ENCODE results near the gene TMEM131. TPM values are rescaled to one million over a fixed set of nuclear protein-coding genes. Genes with fewer than 3 reads are reported as not detected.

Gene TMEM131
- total RNA-seq, 1 donor from 2014 or later, result 20.0 TPM

- no peak for DNase-seq (ENCODE audit: low spot score in 2 of 2)
- Histone ChIP-seq H3K4me1 (no peaks in the 10 kb centered on the region), H3K9me3 (no peaks in the 10 kb centered on the region), H3K4me3 (no peak overlapping the region), H3K27me3 (no peaks in the 10 kb centered on the region), H3K36me3 (no peaks in the 10 kb centered on the region), H3K27ac (no peak overlapping the region)
- TF ChIP-seq, protein P1, sequence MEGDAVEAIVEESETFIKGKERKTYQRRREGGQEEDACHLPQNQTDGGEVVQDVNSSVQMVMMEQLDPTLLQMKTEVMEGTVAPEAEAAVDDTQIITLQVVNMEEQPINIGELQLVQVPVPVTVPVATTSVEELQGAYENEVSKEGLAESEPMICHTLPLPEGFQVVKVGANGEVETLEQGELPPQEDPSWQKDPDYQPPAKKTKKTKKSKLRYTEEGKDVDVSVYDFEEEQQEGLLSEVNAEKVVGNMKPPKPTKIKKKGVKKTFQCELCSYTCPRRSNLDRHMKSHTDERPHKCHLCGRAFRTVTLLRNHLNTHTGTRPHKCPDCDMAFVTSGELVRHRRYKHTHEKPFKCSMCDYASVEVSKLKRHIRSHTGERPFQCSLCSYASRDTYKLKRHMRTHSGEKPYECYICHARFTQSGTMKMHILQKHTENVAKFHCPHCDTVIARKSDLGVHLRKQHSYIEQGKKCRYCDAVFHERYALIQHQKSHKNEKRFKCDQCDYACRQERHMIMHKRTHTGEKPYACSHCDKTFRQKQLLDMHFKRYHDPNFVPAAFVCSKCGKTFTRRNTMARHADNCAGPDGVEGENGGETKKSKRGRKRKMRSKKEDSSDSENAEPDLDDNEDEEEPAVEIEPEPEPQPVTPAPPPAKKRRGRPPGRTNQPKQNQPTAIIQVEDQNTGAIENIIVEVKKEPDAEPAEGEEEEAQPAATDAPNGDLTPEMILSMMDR (IDR thresholded peaks at IDR 0.05), result no peak
- intact Hi-C loops (cut with DNase I), result no loop called here
These were observed 19.9 kb upstream of the TMEM131 start for GRCh38 chr2:98015671-98016070.

DNA sequence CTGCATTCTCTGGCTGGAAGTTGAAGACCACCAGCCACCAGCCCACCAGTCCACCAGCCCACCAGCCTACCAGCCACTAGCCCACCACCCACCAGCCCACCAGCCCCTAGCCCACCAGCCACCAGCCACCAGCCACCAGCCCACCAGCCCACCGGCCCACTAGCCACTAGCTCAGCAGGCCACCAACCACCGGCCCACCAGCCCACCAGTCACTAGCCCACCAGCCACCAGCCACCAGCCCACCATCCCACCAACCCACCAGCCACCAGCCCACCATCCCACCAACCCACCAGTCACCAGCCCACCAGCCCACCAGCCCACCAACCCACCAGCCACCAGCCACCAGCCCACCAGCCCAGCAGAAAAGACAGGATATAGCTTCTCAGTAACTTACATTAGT lies 18.6 kb upstream of the TMEM131 start:
- TF ChIP-seq, protein P1 (IDR thresholded peaks at IDR 0.05), result no peak
- Histone ChIP-seq H3K27me3 (no peaks in the 10 kb centered on the region), H3K36me3 (no peaks in the 10 kb centered on the region), H3K9me3 (no peaks in the 10 kb centered on the region), H3K27ac (no peak overlapping the region), H3K4me3 (no peak overlapping the region), H3K4me1 (no peaks in the 10 kb centered on the region)
- no peak for DNase-seq (ENCODE audit: low spot score in 2 of 2)
- intact Hi-C loops (cut with DNase I), result no loop called here

GRCh38 chr2:98013407-98014042 lies 17.8 kb upstream of the TMEM131 start:
- Histone ChIP-seq H3K4me1 (no peaks in the 10 kb centered on the region), H3K36me3 (no peaks in the 10 kb centered on the region), H3K4me3 (no peak overlapping the region), H3K9me3 (no peaks in the 10 kb centered on the region), H3K27me3 (no peaks in the 10 kb centered on the region), H3K27ac (no peak overlapping the region)
- intact Hi-C loops (cut with DNase I), result no loop called here
- TF ChIP-seq, protein P1 (IDR thresholded peaks at IDR 0.05), result no peak
- no peak for DNase-seq (ENCODE audit: low spot score in 2 of 2)

- Histone ChIP-seq H3K27me3 (no peaks in the 10 kb centered on the region), H3K36me3 (no peaks in the 10 kb centered on the region), H3K27ac (no peak overlapping the region), H3K9me3 (no peaks in the 10 kb centered on the region), H3K4me1 (no peaks in the 10 kb centered on the region), H3K4me3 (no peak overlapping the region)
- intact Hi-C loops (cut with DNase I), result no loop called here
- no peak for DNase-seq (ENCODE audit: low spot score in 2 of 2)
- TF ChIP-seq, protein P1 (IDR thresholded peaks at IDR 0.05), result no peak
These were observed 16.8 kb upstream of the TMEM131 start for GRCh38 chr2:98012561-98012991.

DNA sequence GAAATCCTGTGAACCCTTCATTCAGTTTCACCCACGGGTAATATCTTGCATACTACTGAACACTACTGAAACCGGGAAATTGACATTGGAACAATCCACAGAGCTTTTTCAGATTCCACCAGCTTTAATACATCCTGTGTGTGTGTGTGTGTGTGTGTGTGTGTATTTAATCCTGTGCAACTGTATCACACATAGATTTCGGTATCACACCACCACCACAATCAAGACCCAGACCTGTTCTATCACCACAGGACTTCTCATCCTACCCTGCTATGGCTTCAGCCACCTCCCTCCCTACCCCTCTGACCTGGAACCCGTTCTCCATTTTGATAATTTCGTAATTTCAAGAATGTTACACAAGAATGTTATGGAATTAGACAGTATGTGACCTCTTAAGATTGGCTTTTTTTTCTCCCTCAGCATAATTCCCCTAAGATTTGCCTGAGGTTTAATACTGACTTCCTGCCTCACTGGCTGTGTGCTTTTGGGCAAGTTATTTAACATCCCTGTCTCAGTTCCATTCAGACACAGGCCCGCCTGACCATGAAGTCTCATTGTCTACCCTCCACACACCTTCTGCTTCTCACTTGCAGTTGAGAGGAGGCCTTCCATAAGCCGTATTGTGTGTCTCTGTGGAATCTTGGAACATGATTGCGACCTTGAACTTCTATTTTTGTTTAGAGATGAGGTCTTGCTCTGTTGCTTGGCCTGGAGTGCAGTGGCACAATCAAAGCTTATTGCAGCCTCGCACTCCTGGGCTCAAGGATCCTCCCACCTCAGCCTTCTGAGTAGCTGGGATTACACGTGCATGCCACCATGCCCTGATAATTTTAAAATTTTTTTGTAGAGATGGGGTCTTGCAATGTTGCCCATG lies 14.4 kb upstream of the TMEM131 start:
- no peak for DNase-seq (ENCODE audit: low spot score in 2 of 2)
- TF ChIP-seq, protein P1 (IDR thresholded peaks at IDR 0.05), result no peak
- intact Hi-C loops (cut with DNase I), result no loop called here
- Histone ChIP-seq H3K36me3 (no peaks in the 10 kb centered on the region), H3K4me3 (no peak overlapping the region), H3K9me3 (no peaks in the 10 kb centered on the region), H3K27me3 (no peaks in the 10 kb centered on the region), H3K27ac (no peak overlapping the region), H3K4me1 (no peaks in the 10 kb centered on the region)

All from ascending aorta (tissue), 2 donors.